ENCODE results near the gene TICAM1. TPM values are rescaled to one million over a fixed set of nuclear protein-coding genes. Genes with fewer than 3 reads are reported as not detected.
"Not testable (repeated sequence)": the region's sequence is repeated elsewhere in the genome, so short reads cannot be mapped to it uniquely, and the experiment has no call there.

TICAM1 gene
- total and polyA plus RNA-seq, 10 donors = 4.4 to 21.0 (median 12.1) TPM

DNA sequence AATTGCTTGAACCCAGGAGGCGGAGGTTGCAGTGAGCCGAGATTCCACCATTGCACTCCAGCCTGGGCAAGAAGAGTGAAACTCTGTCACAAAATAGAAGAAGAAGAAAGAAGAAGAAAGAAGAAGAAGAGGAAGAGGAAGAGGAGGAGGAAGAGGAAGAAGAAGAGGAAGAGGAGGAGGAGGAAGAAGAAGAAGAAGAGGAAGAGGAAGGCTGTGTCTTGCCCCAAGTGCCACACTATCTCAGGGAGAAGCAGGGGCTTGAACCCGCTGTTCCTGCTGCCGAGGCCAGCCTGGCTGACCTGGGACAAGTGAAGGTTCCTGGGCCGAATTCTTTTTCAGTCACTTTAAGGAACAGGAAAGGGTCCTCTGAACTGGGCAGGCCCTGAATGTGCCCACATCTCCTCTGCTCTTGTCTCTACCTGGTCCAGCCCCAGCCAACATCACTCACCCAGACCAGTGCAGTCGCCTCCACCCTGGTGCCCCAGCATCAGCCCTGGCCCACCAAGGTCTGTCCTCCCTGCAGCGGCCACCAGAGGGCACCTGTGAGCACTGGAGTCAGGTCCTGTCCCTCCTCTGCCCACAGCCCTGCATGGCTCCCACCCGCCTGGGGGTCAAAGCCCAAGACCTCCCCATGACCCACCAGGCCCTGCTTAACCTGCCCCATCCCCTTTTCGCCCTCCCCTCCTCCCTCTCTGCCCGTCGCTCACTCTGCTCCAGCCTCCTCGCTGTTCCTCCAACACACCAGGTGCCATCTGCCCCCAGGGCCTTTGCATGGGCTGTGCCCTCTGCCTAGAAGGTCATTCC is 20.0 kb downstream of the TICAM1 start:
- Histone ChIP-seq H3K4me3 (no peak overlapping the region), H3K4me1 (peaks cover 7 to 87% (median 43%) of the 10 kb centered on the region in 6 donors), H3K27me3 (replicated peaks in 1 of 7) (no peaks in the 10 kb centered on the region), H3K36me3 (peaks cover 0 to 7% (median 5%) of the 10 kb centered on the region in 6 donors), H3K9me3 (no peaks in the 10 kb centered on the region), H3K27ac (peak overlapping the region in 4 of 8 donors; percentile 26 to 80 (median 60))
- DNase-seq = peak; percentile 96
- intact Hi-C loops (cut with DNase I; ENCODE audit: low total_unique reads) = loop anchor here (5.0 to 10.0 kb wide), 2 partner anchors 103 to 221 kb away; no protein-coding TSS in a partner anchor
- WGBS, 5 donors = 57 to 67% (median 59%) methylated on average over 11 to 12 of the region's 12 CpGs
- TF ChIP-seq, protein P1, sequence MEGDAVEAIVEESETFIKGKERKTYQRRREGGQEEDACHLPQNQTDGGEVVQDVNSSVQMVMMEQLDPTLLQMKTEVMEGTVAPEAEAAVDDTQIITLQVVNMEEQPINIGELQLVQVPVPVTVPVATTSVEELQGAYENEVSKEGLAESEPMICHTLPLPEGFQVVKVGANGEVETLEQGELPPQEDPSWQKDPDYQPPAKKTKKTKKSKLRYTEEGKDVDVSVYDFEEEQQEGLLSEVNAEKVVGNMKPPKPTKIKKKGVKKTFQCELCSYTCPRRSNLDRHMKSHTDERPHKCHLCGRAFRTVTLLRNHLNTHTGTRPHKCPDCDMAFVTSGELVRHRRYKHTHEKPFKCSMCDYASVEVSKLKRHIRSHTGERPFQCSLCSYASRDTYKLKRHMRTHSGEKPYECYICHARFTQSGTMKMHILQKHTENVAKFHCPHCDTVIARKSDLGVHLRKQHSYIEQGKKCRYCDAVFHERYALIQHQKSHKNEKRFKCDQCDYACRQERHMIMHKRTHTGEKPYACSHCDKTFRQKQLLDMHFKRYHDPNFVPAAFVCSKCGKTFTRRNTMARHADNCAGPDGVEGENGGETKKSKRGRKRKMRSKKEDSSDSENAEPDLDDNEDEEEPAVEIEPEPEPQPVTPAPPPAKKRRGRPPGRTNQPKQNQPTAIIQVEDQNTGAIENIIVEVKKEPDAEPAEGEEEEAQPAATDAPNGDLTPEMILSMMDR (IDR thresholded peaks at IDR 0.05 in 8 of 11, conservative IDR thresholded peaks at IDR 0.05 in 3 of 11) = peak; percentile 81 to 96 (median 91)
- no peak for TF ChIP-seq POLR2A (IDR thresholded peaks at IDR 0.05)
- peak; percentile 36 to 48 (median 38) for TF ChIP-seq POLR2AphosphoS5 (IDR thresholded peaks at IDR 0.05)

DNA sequence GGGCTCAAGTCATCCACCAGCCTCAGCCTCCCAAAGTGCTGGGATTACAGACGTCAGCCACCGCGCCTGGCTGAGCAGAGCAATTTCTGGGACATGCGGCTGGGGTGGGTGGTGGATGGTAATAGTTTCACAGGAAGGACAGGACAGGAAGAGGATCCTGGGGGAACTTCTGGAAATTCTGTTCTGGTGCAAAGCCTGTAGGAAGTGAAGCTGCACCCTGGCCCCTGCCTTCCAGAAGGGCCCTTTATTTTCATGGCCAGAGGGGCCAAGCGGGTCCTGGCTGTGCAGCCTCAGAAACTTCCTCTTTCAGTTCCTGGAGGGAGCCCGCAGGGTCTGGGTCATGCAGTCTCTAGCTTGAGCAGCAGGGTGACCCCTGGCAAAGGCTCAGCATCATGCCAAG is 24.3 kb downstream of the TICAM1 start:
- Histone ChIP-seq H3K36me3 (no peaks in the 10 kb centered on the region), H3K4me3 (no peak overlapping the region), H3K9me3 (no peaks in the 10 kb centered on the region), H3K27me3 (replicated peaks in 1 of 7) (no peaks in the 10 kb centered on the region), H3K4me1 (peaks cover 0 to 64% (median 36%) of the 10 kb centered on the region in 6 donors), H3K27ac (peak overlapping the region in 7 of 8 donors; percentile 33 to 74 (median 51))
- WGBS, 5 donors = 21 to 41% (median 26%) methylated on average over 5 to 6 of the region's 6 CpGs
- intact Hi-C loops (cut with DNase I; ENCODE audit: low total_unique reads) = loop anchor here (5.0 kb wide), 1 partner anchor 45 kb away; no protein-coding TSS in a partner anchor
- DNase-seq = no peak
- no peak for TF ChIP-seq POLR2A (IDR thresholded peaks at IDR 0.05)
- TF ChIP-seq, protein P1 (IDR thresholded peaks at IDR 0.05 in 8 of 11, conservative IDR thresholded peaks at IDR 0.05 in 3 of 11) = peak in 1 of 11 experiments; percentile 12

DNA sequence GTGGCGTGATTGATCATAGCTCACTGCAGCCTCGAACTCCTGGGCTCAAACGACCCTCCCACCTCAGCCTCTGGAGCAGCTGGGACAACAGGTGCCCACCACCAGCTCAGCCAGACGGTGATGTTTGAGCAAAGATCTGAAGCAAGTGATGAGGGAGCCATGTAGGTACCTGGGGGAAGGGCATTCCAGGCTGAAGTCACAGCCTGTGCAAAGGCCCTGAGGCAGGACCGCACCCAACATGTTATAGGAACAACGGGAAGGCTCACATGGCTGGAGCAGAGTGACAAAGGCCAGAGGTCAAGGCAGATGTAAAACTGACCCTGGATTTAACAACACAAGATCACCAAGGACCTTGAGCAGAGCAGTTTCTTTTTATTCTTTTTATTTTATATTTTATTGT is 25.1 kb downstream of the TICAM1 start:
- no peak for DNase-seq
- H3K4me1 ChIP-seq = peaks cover 0 to 57% (median 31%) of the 10 kb centered on the region in 6 donors
- TF ChIP-seq, protein P1 (IDR thresholded peaks at IDR 0.05 in 8 of 11, conservative IDR thresholded peaks at IDR 0.05 in 3 of 11) = no peak
- no peak for TF ChIP-seq POLR2A (IDR thresholded peaks at IDR 0.05)
- TF ChIP-seq POLR2AphosphoS5 (IDR thresholded peaks at IDR 0.05) = no peak
- H3K27me3 ChIP-seq (replicated peaks in 1 of 7) = no peaks in the 10 kb centered on the region
- intact Hi-C loops (cut with DNase I; ENCODE audit: low total_unique reads) = loop anchor here (5.0 kb wide), 1 partner anchor 46 kb away; no protein-coding TSS in a partner anchor
- H3K4me3 ChIP-seq = no peak overlapping the region
- H3K27ac ChIP-seq = peak overlapping the region in 1 of 8 donors; percentile 74
- no peaks in the 10 kb centered on the region for H3K36me3 ChIP-seq
- no peaks in the 10 kb centered on the region for H3K9me3 ChIP-seq
- WGBS, 5 donors = 86 to 94% (median 87%) methylated on average over 6 of the region's 6 CpGs

DNA sequence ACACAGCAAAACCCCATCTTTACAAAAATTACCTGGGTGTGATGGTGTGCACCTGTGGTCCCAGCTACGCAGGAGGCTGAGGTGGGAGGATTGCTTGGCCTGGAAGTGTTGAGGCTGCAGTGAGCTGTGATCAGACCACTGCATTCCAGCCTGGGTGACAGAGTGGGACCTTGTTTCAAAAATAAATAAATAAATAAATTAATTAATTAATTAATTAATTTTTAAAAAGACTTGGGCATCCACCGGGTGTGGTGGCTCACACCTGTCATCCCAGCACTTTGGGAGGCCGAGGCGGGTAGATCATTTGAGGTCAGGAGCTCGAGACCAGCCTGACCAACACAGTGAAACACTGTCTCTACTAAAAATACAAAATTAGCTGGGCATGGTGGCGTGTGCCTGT is 26.4 kb downstream of the TICAM1 start:
- DNase-seq; H3K36me3 ChIP-seq; H3K9me3 ChIP-seq; H3K4me3 ChIP-seq; H3K27ac ChIP-seq; H3K27me3 ChIP-seq (replicated peaks in 1 of 7): not testable (repeated sequence)
- peaks cover 0 to 45% (median 30%) of the 10 kb centered on the region in 6 donors for H3K4me1 ChIP-seq
- intact Hi-C loops (cut with DNase I; ENCODE audit: low total_unique reads) = loop anchor here (5.0 kb wide), 1 partner anchor 47 kb away; no protein-coding TSS in a partner anchor
- WGBS, 5 donors = 90 to 98% (median 95%) methylated on average over 6 of the region's 6 CpGs
